Immature natural killer cell (primary cell): Measurements from ENCODE around the gene SLC29A3. TPM values are rescaled to one million over a fixed set of nuclear protein-coding genes. Genes with fewer than 3 reads are reported as not detected.

Source experiments
- DNase-seq, 3 donors: peaks; one replicate each; pipeline ENCODE4 v3.0.0; 2022; ENCODE audit warnings: mixed read lengths in 1 of 3
- H3K27ac Mint-ChIP-seq, 6 donors: one replicate each; pipeline ENCODE4 v1.8.0; 2020; ENCODE audit warnings: mixed read lengths in 6 of 6, mild to moderate bottlenecking in 5 of 6, inconsistent platforms in 4 of 6, moderate library complexity in 3 of 6
- H3K27me3 Mint-ChIP-seq, 3 donors: one replicate each; pipeline ENCODE4 v1.8.0; 2020 to 2021; ENCODE audit warnings: low read depth in 3 of 3, mild to moderate bottlenecking in 3 of 3, mixed read lengths in 3 of 3, moderate library complexity in 3 of 3, inconsistent platforms in 1 of 3
- H3K36me3 Mint-ChIP-seq, 3 donors: one replicate each; pipeline ENCODE4 v1.8.0; 2020; ENCODE audit warnings: mixed read lengths in 3 of 3, inconsistent platforms in 2 of 3, mild to moderate bottlenecking in 2 of 3
- H3K4me1 Mint-ChIP-seq, 2 donors: one replicate each; pipeline ENCODE4 v1.8.0; 2020; ENCODE audit warnings: inconsistent platforms in 2 of 2, mild to moderate bottlenecking in 2 of 2, mixed read lengths in 2 of 2, moderate library complexity in 1 of 2
- H3K4me3 Mint-ChIP-seq, 5 donors: one replicate each; pipeline ENCODE4 v1.8.0; 2020; ENCODE audit warnings: mild to moderate bottlenecking in 5 of 5, mixed read lengths in 5 of 5, inconsistent platforms in 3 of 5, moderate library complexity in 3 of 5
- H3K9me3 Mint-ChIP-seq, 6 donors: one replicate each; pipeline ENCODE4 v1.8.0; 2020; ENCODE audit warnings: mild to moderate bottlenecking in 6 of 6, mixed read lengths in 6 of 6, inconsistent platforms in 4 of 6, moderate library complexity in 3 of 6
- polyA plus RNA-seq, 3 donors: library from polyadenylated mRNA; unstranded; fragments of 300-500 nt; fragmentation: Illumina TruSeq; gene quantifications; one replicate each; pipeline ENCODE4 v1.2.3, GENCODE V29; 2021

SLC29A3 gene
- polyA plus RNA-seq, 3 donors from 2014 or later: 7.9 to 12.8 (median 11.7) TPM

DNA sequence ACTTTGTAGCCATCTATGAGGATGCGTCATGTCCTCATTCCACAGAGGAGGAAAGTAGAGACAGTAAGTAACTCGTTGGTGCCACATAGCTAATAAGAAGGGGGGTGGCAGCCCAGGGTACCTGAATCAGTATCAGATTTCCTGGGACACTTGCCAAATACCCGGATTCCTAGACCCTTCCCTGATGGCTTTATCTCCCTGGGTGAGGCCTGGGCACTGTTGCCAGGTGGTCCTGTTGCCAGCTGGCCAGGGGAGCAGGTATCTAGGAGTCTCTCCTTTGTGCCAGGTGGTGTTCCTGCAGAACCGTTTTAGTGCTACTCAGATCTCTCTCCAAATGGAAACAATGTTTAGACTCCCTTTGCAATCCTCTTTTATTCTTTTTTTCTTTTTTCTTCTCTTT is 12.7 kb downstream of the SLC29A3 start:
- peaks cover 0 to 18% (median 13%) of the 10 kb centered on the region in 3 donors for H3K36me3 Mint-ChIP-seq
- H3K9me3 Mint-ChIP-seq: no peaks in the 10 kb centered on the region
- H3K4me1 Mint-ChIP-seq: peaks cover 3 to 5% of the 10 kb centered on the region in 2 donors
- peaks cover 0 to 5% (median 2%) of the 10 kb centered on the region in 3 donors for H3K27me3 Mint-ChIP-seq
- H3K4me3 Mint-ChIP-seq: no peak overlapping the region
- no peak overlapping the region for H3K27ac Mint-ChIP-seq
- no peak for DNase-seq

DNA sequence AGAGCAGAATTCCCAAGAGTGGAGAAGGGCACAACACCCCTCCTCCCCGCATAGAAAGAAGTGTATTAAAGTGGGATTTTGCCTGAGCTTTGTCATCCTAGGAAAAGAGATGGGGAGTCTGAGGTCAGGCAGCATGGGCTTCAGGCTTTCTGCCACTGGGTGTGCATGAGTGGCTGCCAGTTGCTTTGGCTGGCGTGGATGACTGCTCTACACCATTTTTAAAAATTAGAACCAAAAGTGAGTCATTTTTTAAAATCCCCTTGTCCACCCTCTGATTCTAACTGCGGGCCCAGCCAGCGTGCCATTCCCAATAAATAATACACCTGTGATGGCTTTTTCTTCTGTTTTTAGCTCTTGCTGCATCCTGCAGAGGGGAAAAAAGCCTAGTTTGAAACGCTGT is 13.4 kb downstream of the SLC29A3 start:
- no peak overlapping the region for H3K4me3 Mint-ChIP-seq
- no peak overlapping the region for H3K27ac Mint-ChIP-seq
- peaks cover 0 to 5% (median 2%) of the 10 kb centered on the region in 3 donors for H3K27me3 Mint-ChIP-seq
- H3K9me3 Mint-ChIP-seq: no peaks in the 10 kb centered on the region
- peaks cover 0 to 3% of the 10 kb centered on the region in 2 donors for H3K4me1 Mint-ChIP-seq
- H3K36me3 Mint-ChIP-seq: peaks cover 0 to 12% (median 8%) of the 10 kb centered on the region in 3 donors
- DNase-seq: no peak

DNA sequence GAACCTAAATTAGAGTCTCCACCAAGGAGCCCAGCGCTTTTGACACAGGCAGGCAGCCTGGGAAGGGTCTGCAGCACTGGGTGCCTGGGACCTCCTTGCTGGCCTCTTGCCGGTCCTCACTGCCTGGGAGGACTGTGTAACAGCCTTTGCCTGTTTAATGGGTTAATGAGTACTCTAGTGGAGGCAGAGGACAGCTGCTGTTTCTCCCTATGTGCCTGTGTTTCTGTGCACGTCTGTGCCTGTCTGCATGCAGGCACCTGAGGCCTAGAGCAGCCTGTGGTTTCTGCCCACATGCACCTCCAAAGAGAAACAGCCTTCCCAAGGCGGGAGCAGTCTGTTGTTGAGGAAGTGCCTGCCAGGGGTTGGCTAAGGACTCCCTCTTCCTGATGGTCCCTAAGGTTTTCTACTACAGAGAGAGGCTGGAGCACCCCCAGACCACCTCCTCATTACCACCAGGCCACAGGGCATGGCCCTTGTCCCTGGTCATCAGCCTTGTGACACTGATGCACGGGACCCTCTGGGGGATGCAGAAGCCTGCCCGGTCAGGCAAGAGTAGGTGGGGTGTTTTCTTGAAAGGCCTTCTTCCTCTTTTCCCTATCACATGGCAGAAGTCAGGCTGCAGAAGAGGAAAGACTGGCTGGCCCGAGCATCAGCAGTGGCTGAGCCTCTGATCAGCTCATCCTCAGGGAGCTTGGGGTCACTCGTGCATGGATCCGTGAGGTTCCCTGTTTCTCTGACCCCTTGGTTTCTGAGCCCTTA is 14.2 kb downstream of the SLC29A3 start:
- Mint-ChIP-seq H3K27ac (no peak overlapping the region), H3K9me3 (no peaks in the 10 kb centered on the region), H3K4me3 (no peak overlapping the region), H3K4me1 (peaks cover 0 to 3% of the 10 kb centered on the region in 2 donors), H3K27me3 (peaks cover 0 to 5% (median 2%) of the 10 kb centered on the region in 3 donors), H3K36me3 (peaks cover 0 to 12% (median 8%) of the 10 kb centered on the region in 3 donors)
- DNase-seq: no peak

DNA sequence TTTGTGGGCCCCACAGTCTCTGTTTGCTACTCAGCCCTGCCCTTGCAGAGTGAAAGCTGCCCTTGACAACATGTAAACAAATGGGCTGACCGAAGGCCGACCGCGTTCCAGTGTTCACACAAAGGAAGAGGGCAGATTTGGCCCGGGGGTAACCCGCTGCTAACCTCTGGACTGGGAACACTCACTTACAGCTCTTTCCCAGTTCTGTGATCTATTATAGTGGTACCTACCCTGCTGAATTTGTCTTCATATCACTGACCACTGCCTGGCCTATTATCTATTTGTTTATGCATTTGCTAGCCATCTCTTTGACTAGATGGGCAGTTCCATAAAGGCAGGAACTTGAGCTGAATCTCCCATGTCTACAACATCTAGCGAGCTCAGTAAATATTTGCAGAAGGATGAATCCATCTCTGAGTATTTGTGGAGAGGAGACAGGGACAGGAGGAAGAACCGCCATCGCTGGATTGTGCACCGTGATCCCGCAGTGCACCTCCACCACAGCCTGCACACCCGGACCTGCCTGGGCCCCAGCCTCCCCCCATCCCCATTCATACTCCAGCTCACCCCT is 15.2 kb downstream of the SLC29A3 start:
- H3K9me3 Mint-ChIP-seq: no peaks in the 10 kb centered on the region
- peaks cover 0 to 5% (median 2%) of the 10 kb centered on the region in 3 donors for H3K27me3 Mint-ChIP-seq
- no peak overlapping the region for H3K4me3 Mint-ChIP-seq
- peaks cover 0 to 9% (median 8%) of the 10 kb centered on the region in 3 donors for H3K36me3 Mint-ChIP-seq
- DNase-seq: no peak
- H3K27ac Mint-ChIP-seq: no peak overlapping the region
- H3K4me1 Mint-ChIP-seq: peaks cover 0 to 3% of the 10 kb centered on the region in 2 donors

DNA sequence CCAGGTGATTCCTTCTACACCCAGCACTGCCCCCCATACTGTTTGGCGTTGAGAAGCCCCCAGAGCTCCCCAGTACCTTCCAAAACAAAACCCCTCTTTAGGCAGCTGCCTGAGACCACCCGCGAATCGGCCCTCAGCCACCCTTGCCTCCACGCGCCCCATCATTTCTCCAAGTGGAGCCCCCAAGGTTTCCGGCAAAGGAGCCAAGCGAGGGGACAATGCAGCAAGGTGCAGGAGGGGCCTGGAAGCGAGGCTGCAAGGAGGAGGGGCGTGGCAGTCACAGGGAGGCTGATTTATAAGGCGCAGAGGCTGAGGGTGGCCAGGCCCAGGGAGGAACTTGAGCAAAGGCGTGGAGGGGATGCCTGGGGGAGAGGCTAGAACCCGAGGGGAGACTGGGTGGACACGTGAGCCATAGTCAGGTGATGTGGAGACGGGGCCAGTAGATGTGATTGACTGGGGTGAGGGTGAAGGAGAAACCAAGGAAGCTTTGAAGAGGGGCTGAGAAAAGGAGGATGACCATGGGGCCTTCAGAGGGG is 16.2 kb downstream of the SLC29A3 start:
- Mint-ChIP-seq H3K27ac (peak overlapping the region in 2 of 6 donors; percentile 17 to 64), H3K36me3 (peaks cover 0 to 14% (median 8%) of the 10 kb centered on the region in 3 donors), H3K27me3 (peaks cover 0 to 5% (median 2%) of the 10 kb centered on the region in 3 donors), H3K4me3 (no peak overlapping the region), H3K9me3 (no peaks in the 10 kb centered on the region), H3K4me1 (peaks cover 0 to 3% of the 10 kb centered on the region in 2 donors)
- no peak for DNase-seq

DNA sequence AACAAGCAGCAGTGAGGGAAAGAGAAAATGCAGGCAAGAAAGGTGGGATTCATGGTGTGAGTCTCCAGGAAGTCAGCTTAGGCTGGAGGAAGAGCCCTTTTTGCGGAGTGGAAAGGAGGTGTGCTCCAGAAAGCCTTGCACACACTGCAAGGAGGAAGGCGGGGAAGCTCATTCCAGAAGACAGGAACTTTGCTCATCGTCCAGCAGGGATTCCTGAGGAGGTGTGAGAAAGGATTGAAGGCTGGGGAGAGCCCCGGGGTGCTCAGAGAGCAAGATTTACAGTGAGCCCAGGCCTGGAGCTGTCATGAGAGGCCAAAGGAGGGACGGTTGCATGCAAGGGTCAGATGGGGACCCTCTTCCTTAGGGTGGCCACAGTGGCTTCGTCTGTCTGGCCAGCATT is 17.6 kb downstream of the SLC29A3 start:
- no peak overlapping the region for H3K27ac Mint-ChIP-seq
- no peak for DNase-seq
- H3K36me3 Mint-ChIP-seq: peaks cover 0 to 8% (median 8%) of the 10 kb centered on the region in 3 donors
- peaks cover 0 to 5% (median 0%) of the 10 kb centered on the region in 3 donors for H3K27me3 Mint-ChIP-seq
- H3K4me3 Mint-ChIP-seq: no peak overlapping the region
- H3K4me1 Mint-ChIP-seq: peaks cover 0 to 3% of the 10 kb centered on the region in 2 donors
- no peaks in the 10 kb centered on the region for H3K9me3 Mint-ChIP-seq

DNA sequence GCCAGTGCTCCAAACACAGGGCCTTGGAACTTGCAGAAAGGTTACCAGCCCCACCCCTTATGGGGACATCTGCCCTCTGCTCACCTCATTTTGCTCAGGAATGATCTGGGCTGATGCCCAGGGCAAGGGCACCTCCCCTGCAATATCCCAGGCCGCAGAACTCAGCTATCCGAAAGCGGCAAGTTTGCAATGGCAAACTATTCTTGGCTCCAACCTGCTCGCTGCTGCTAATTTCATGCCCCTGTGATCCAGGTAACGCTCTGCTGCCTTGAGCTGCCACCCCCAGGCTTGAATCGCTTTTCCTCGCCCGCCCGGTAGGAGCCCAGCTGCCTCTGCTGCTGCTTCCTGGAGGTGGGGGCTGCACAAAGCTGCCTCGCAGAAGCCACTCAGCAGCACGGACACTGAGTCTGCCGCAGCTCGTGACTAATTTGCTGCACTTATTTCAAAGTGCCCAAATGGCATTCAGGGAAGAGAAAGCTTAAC is 18.2 kb downstream of the SLC29A3 start:
- Mint-ChIP-seq H3K36me3 (peaks cover 0 to 8% (median 8%) of the 10 kb centered on the region in 3 donors), H3K27ac (no peak overlapping the region), H3K9me3 (no peaks in the 10 kb centered on the region), H3K4me1 (peaks cover 0 to 3% of the 10 kb centered on the region in 2 donors), H3K4me3 (no peak overlapping the region), H3K27me3 (peaks cover 0 to 5% (median 0%) of the 10 kb centered on the region in 3 donors)
- DNase-seq: no peak

DNA sequence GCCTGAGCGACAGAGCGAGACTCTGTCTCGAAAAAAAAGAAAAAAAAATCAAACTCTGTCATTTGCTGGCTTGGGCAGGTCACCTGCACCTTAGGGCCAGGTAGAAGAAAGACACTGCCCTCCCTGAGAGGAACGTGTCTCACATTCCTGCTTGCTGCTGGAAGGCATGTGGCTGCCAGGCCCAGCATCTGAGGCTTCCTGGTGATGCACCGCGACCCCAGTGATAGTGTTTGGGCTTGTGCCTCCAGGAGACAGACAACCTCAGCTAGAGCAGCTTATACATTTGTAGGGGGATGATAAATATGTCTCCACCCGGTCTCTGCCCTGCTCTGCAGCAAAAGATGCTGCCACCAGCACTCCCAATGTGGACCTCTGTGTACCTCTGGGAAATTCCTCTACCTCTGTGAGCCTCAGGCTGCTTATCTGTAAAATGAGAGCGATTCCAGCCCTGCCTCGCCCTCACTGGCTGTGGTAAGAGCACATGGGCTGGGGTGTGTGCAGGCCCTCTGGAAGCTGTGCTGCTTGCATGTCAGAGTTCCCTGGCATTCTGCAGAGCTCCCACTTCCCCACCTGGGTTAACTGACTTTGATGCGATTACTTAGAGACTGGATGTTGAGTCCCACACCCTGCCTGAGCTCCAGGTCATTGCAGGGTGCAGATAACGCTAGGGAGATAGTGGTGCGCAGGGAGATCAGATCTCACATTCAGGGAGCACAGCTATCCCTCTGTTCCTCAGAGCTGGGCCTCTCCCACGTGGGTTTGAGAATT is 19.9 kb downstream of the SLC29A3 start:
- DNase-seq: no peak
- H3K9me3 Mint-ChIP-seq: no peaks in the 10 kb centered on the region
- peaks cover 0 to 3% of the 10 kb centered on the region in 2 donors for H3K4me1 Mint-ChIP-seq
- H3K27me3 Mint-ChIP-seq: peaks cover 0 to 5% (median 0%) of the 10 kb centered on the region in 3 donors
- H3K4me3 Mint-ChIP-seq: no peak overlapping the region
- no peak overlapping the region for H3K27ac Mint-ChIP-seq
- H3K36me3 Mint-ChIP-seq: peaks cover 0 to 8% (median 4%) of the 10 kb centered on the region in 3 donors

DNA sequence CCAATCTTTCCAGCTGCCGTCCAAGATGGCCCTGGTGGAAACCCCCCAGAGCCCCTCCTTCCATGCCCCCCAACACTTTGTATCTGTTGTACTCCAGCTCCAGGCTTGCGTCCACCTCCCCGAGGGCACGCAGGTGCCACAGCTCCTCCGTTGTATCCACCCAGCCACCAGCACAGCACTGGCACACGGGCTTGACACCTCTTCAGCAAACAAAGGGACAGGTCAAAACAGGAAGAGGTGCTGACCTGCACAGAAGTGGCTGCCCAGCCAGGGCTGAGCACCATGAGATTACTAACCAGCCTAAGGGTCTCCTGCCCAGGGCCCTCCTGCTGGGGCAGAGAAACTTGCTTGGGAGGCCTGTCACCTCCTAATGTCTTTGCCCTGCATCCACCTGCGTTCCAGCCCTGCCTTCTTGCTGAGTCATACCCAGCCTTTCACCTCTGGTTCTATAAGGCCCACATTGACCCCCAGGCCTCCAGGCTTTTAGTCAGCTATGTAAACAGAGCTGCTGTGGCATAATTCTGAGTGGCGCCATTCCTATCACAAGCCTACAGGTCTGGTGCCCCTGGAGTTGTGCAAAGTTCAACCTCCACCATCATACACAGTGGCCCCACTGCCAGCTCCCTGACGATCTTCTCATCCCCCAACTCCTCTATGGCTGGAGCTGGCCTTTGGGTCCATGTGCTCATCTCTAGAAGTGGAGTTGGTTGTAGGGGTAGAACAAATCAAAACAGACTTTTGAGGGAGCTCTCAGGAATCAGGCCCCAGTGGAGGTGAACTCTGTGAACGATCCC is 20.9 kb downstream of the SLC29A3 start:
- H3K4me1 Mint-ChIP-seq: no peaks in the 10 kb centered on the region
- H3K4me3 Mint-ChIP-seq: no peak overlapping the region
- no peak for DNase-seq
- no peak overlapping the region for H3K27ac Mint-ChIP-seq
- peaks cover 0 to 4% (median 0%) of the 10 kb centered on the region in 3 donors for H3K27me3 Mint-ChIP-seq
- no peaks in the 10 kb centered on the region for H3K9me3 Mint-ChIP-seq
- H3K36me3 Mint-ChIP-seq: peaks cover 0 to 9% (median 5%) of the 10 kb centered on the region in 3 donors

DNA sequence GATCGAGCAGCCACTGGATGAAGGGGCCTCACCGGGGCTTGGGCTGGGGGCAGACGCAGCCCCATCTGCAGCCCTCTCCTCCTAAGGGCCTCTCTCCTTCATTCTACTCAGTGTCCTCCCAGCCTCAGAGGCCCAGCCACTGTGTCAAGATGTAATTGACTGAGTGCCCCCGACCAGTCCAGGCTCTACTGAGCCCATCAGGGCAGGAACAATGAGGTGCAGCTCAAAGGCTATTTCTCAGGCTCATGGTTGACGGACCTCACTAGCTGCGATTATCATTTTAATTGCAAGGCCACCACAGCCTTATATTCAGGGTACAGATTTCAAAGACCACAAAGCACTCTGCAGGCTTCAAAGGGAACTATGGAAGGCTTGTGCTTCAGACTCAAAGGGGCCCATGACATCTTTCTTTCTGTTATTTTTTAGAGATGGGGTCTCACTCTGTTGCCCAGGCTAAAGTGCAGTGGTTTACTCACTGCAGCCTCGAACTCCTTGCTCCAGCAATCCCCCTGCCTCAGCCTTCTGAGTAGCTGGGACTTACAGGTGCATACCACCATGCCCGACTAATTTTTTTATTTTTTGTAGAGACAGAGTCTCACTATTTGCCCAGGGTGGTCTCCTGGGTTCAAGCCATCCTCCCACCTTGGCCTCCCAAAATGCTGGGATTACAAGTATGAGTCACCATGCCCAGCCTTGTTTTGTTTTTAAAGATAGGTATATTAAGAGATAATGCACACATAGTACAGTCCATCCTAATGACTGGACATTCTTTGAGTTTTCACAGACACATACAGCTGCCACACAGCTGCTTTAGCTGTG is 23.7 kb downstream of the SLC29A3 start:
- no peaks in the 10 kb centered on the region for H3K9me3 Mint-ChIP-seq

DNA sequence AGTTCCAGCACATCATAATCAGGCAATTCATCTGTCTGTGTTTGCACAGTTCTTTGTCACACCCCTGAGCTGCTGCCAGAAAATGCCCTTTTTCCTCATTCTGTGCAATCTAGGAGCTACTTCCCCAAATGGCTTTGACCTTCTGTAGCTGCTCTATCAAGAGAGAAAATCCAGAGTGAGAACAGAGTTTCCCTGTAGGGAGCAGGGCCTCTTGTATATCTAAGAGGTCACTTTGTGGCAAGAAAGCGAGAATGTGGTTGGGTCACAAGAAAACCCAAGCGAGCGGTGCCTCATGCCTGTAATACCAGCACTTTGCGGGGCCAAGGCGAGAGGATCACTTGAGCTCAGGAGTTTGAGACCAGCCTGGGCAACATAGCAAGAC is 24.3 kb downstream of the SLC29A3 start:
- H3K36me3 Mint-ChIP-seq: peaks cover 0 to 5% (median 5%) of the 10 kb centered on the region in 3 donors
- peak overlapping the region in 1 of 6 donors; percentile 52 for H3K27ac Mint-ChIP-seq
- no peak overlapping the region for H3K4me3 Mint-ChIP-seq
- no peaks in the 10 kb centered on the region for H3K4me1 Mint-ChIP-seq
- H3K27me3 Mint-ChIP-seq: no peaks in the 10 kb centered on the region
- H3K9me3 Mint-ChIP-seq: no peaks in the 10 kb centered on the region
- DNase-seq: no peak

More for the DNA sequence above, 23.7 kb downstream of the SLC29A3 start:
- no peak for DNase-seq
- Mint-ChIP-seq H3K27ac (peak overlapping the region in 2 of 6 donors; percentile 34 to 52), H3K36me3 (peaks cover 0 to 5% (median 5%) of the 10 kb centered on the region in 3 donors), H3K27me3 (no peaks in the 10 kb centered on the region), H3K4me3 (no peak overlapping the region), H3K4me1 (no peaks in the 10 kb centered on the region)

DNA sequence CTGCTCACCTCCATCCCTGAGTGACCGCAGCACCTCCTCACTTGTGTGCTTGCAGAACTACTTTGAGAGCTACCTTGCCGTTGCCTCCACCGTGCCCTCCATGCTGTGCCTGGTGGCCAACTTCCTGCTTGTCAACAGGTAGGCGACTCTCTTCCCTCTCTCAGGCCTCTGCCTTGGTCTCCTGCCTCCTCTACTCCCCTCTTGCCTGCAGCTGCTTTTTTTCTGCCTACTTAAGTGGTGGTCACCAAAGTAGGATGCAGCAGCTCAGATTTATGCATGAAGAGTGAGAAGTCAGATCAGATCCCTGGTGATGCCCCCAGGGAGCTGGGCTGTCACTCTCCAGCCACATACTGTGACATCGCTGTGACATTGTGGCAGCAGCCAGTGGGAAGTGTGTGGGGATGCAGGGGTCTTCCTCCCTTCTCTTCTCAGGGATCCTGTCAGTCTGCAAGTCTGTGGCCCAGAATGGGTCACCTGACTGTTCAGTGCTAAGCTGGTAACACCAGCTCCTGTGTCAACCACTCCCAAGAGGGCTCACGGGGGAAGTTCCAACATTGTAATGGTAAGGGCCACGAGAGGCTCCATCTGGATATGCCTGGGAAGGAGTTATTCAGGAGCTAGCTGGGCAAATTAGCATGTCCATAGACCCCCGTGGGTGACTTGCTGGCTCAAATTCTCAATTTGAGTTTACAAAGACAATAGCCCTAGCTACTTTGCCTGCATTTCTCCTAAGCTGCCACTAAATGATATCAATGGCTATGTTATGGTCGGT is 25.3 kb downstream of the SLC29A3 start:
- no peak for DNase-seq
- Mint-ChIP-seq H3K27me3 (no peaks in the 10 kb centered on the region), H3K9me3 (no peaks in the 10 kb centered on the region), H3K27ac (no peak overlapping the region), H3K36me3 (peaks cover 0 to 5% (median 5%) of the 10 kb centered on the region in 3 donors), H3K4me1 (no peaks in the 10 kb centered on the region), H3K4me3 (no peak overlapping the region)
